Smooth muscle cell (in vitro differentiated cells): ENCODE measurements around the gene SDHAF4. TPM values are rescaled to one million over a fixed set of nuclear protein-coding genes. Genes with fewer than 3 reads are reported as not detected.

Source experiments
- DNase-seq: peaks from one replicate; lab custom pipeline; 2025; ENCODE audit not compliant: unreplicated experiment; lab: John Stamatoyannopoulos, UW
- H2AFZ ChIP-seq: fragments of 200-600 bp; sonication (generic); 2 replicates; pipeline ENCODE4 v1.6.0; 2016; ENCODE audit warnings: antibody characterized with exemption, low read depth, mild to moderate bottlenecking
- H3F3A ChIP-seq: fragments of 200-600 bp; sonication (generic); 2 replicates; pipeline ENCODE4 v1.6.0; 2017; ENCODE audit warnings: antibody characterized with exemption, low read depth
- H3K27ac ChIP-seq: fragments of 200-600 bp; sonication (generic); 2 replicates; pipeline ENCODE4 v1.5.1; 2016; ENCODE audit warnings: low read depth, mild to moderate bottlenecking
- H3K27me3 ChIP-seq: fragments of 200-600 bp; sonication (generic); 2 replicates; pipeline ENCODE4 v1.6.1; 2016; ENCODE audit warnings: low read depth, mild to moderate bottlenecking
- H3K36me3 ChIP-seq: fragments of 200-600 bp; sonication (generic); 2 replicates; pipeline ENCODE4 v1.5.1; 2016; ENCODE audit warnings: low read depth
- H3K4me1 ChIP-seq: fragments of 200-600 bp; sonication (generic); 2 replicates; pipeline ENCODE4 v1.5.1; 2016; ENCODE audit warnings: low read depth
- H3K4me2 ChIP-seq: fragments of 200-600 bp; sonication (generic); 2 replicates; pipeline ENCODE4 v1.6.0; 2016; ENCODE audit warnings: mild to moderate bottlenecking
- H3K4me3 ChIP-seq: fragments of 200-600 bp; sonication (generic); 2 replicates; pipeline ENCODE4 v1.5.1; 2016; ENCODE audit warnings: mild to moderate bottlenecking
- H3K79me2 ChIP-seq: fragments of 200-600 bp; sonication (generic); 2 replicates; pipeline ENCODE4 v1.6.0; 2016; ENCODE audit warnings: low read depth, mild to moderate bottlenecking
- H3K9ac ChIP-seq: fragments of 200-600 bp; sonication (generic); 2 replicates; pipeline ENCODE4 v1.6.0; 2016; ENCODE audit warnings: low read depth
- H3K9me3 ChIP-seq: fragments of 200-600 bp; sonication (generic); replicated peaks from 2 replicates; pipeline ENCODE4 v1.5.1; 2016; ENCODE audit warnings: low read depth
- H4K20me1 ChIP-seq: fragments of 200-600 bp; sonication (generic); 2 replicates; pipeline ENCODE4 v1.6.0; 2016; ENCODE audit warnings: low read depth
- CTCF ChIP-seq: fragments of 200-600 bp; sonication (generic); IDR thresholded peaks from 2 replicates; pipeline ENCODE4 v1.5.1; 2017; ENCODE audit warnings: borderline replicate concordance, mild to moderate bottlenecking, antibody characterized with exemption; ENCODE audit not compliant: insufficient read depth, poor library complexity, severe bottlenecking
- WGBS: methylation state at CpG from one replicate; pipeline ENCODE4 v1.1.7; 2016; ENCODE audit warnings: low lambda C conversion rate; 5-methylcytosine and 5-hydroxymethylcytosine counted together
- polyA plus RNA-seq: library from polyadenylated mRNA; unstranded; fragments of >200 nt; fragmentation: Nextera tagmentation; extraction: Ambion mirVana; gene quantifications from 2 replicates; pipeline ENCODE4 v1.2.1, GENCODE V29; 2016
- total RNA-seq: library from RNA; depleted of rRNA; stranded (reverse); fragments of >200 nt; gene quantifications from 2 replicates; pipeline ENCODE4 v1.2.3, GENCODE V29; 2014

SDHAF4 gene
- total and polyA plus RNA-seq, 2 experiments from 2014 or later = 13.7 to 16.6 TPM

DNA sequence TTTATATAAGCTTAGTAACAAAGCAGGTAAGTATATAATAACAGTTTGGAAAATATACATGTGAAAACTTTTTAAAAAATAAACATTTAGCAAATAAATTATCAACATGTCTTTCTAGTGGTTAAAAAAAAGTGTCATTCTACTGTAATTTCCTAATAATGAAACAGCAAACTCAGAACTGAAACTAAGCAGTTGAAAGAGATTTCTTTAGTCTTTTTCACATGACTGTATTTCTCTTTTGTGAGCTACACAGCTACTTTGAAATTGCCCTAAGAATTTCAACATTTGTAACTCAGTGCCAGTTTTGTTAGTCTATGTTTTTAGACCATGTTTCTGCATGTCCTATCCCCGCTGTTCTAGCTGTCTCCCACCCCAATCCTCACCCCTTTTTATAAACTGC is 28.4 kb upstream of the SDHAF4 start:
- H4K20me1 ChIP-seq = no peaks in the 10 kb centered on the region
- WGBS = 100% methylated on average over 1 of the region's 1 CpG
- H3K4me2 ChIP-seq = no peak overlapping the region
- no peak overlapping the region for H2AFZ ChIP-seq
- no peak overlapping the region for H3K27ac ChIP-seq
- no peaks in the 10 kb centered on the region for H3K9me3 ChIP-seq
- no peak overlapping the region for H3K4me3 ChIP-seq
- TF ChIP-seq CTCF = no peak
- no peaks in the 10 kb centered on the region for H3K27me3 ChIP-seq
- DNase-seq = no peak
- H3K9ac ChIP-seq = no peak overlapping the region
- no peaks in the 10 kb centered on the region for H3F3A ChIP-seq
- no peaks in the 10 kb centered on the region for H3K79me2 ChIP-seq
- H3K36me3 ChIP-seq = no peaks in the 10 kb centered on the region
- H3K4me1 ChIP-seq = no peaks in the 10 kb centered on the region

DNA sequence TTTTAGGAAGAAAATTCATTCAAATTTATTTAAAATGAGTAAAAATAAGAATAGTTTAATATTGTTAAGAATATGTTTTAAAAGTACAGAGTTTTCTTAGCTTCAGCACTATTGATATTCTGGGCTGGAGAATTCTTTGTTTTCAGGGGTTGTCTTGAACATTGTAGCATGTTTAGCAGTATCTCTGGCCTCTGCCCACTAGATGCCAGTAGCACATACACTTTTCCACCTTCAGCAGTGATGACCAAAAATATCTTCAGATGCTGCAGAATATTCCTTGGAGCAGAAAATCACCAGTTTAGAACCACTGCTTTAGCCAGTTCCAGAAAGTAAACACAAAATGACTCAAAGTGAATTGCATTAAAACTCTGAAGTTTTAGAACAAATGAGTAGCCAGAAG is 19.4 kb upstream of the SDHAF4 start:
- Histone ChIP-seq H4K20me1 (no peaks in the 10 kb centered on the region), H3K9me3 (no peaks in the 10 kb centered on the region), H3K36me3 (no peaks in the 10 kb centered on the region), H3K27ac (no peak overlapping the region), H3K9ac (no peak overlapping the region), H3F3A (no peaks in the 10 kb centered on the region), H3K27me3 (no peaks in the 10 kb centered on the region), H3K4me3 (no peak overlapping the region), H3K4me2 (no peak overlapping the region), H3K4me1 (no peaks in the 10 kb centered on the region), H3K79me2 (no peaks in the 10 kb centered on the region), H2AFZ (no peak overlapping the region)
- DNase-seq = no peak
- TF ChIP-seq CTCF = peak; percentile 26

- WGBS = 89% methylated on average over 3 of the region's 3 CpGs
- TF ChIP-seq CTCF = no peak
- no peaks in the 10 kb centered on the region for H3K4me1 ChIP-seq
These were observed 18.8 kb upstream of the SDHAF4 start for GRCh38 chr6:70547905-70548304.

DNA sequence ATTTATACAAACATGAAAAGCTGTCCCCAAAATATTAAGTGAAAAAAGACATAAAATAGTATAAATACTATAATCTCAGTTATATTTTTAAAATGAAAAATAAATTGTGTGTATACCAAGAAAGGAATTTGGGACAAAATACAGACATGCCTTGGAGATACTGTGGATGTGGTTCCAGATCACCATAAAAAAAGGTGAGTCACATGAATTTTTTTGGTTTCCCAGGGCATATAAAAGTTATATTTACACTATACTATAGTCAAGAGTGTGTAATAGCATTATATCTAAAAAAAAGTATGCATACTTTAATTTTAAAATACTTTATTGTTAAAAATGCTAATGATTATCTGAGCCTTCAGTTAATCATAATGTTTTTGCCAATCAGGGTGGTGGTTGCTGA is 17.4 kb upstream of the SDHAF4 start:
- Histone ChIP-seq H3K27ac (no peak overlapping the region), H3K9ac (no peak overlapping the region), H3K36me3 (no peaks in the 10 kb centered on the region), H3F3A (no peaks in the 10 kb centered on the region), H3K4me3 (no peak overlapping the region), H3K27me3 (no peaks in the 10 kb centered on the region), H2AFZ (no peak overlapping the region), H3K4me2 (no peak overlapping the region), H3K4me1 (no peaks in the 10 kb centered on the region), H3K9me3 (no peaks in the 10 kb centered on the region), H3K79me2 (no peaks in the 10 kb centered on the region), H4K20me1 (no peaks in the 10 kb centered on the region)
- no peak for TF ChIP-seq CTCF
- no peak for DNase-seq

More at GRCh38 chr6:70547905-70548304, 18.8 kb upstream of the SDHAF4 start:
- DNase-seq = no peak
- Histone ChIP-seq H3K79me2 (no peaks in the 10 kb centered on the region), H4K20me1 (no peaks in the 10 kb centered on the region), H3K27me3 (no peaks in the 10 kb centered on the region), H3K36me3 (no peaks in the 10 kb centered on the region), H3K4me3 (no peak overlapping the region), H3K9me3 (no peaks in the 10 kb centered on the region), H3F3A (no peaks in the 10 kb centered on the region), H2AFZ (no peak overlapping the region), H3K4me2 (no peak overlapping the region), H3K27ac (no peak overlapping the region), H3K9ac (no peak overlapping the region)
